Muscle layer of colon (tissue), 2 donors: ENCODE data around the gene PAX2.

Source experiments
- H3K27ac ChIP-seq: one replicate; pipeline ENCODE4 v1.7.0; 2013; ENCODE audit warnings: low read depth, mild to moderate bottlenecking, low read length, moderate library complexity
- H3K27me3 ChIP-seq, 2 donors: one replicate each; pipeline ENCODE4 v1.7.0; 2013; ENCODE audit warnings: low read length in 2 of 2, mild to moderate bottlenecking in 2 of 2; ENCODE audit not compliant: insufficient read depth in 2 of 2, control insufficient read depth in 1 of 2
- H3K36me3 ChIP-seq: one replicate; pipeline ENCODE4 v1.7.0; 2013; ENCODE audit warnings: mild to moderate bottlenecking, low read length; ENCODE audit not compliant: insufficient read depth
- H3K4me1 ChIP-seq: one replicate; pipeline ENCODE4 v1.7.0; 2013; ENCODE audit warnings: mild to moderate bottlenecking, low read length; ENCODE audit not compliant: insufficient read depth
- H3K4me3 ChIP-seq, 2 donors: one replicate each; pipeline ENCODE4 v1.7.0; 2013; ENCODE audit warnings: low read length in 2 of 2, low read depth in 1 of 2, mild to moderate bottlenecking in 1 of 2, moderate library complexity in 1 of 2
- H3K9ac ChIP-seq: one replicate; pipeline ENCODE4 v1.7.0; 2013; ENCODE audit warnings: low read length
- H3K9me3 ChIP-seq: one replicate; pipeline ENCODE4 v1.7.0; 2013; ENCODE audit warnings: mild to moderate bottlenecking, low read length
- donor health status: abdominal sarcoma.
- donor health status: Adenocarcinoma of cecum.

Gene PAX2

GRCh38 chr10:100858261-100858660, 112.9 kb downstream of the PAX2 start:
- H3K4me3 ChIP-seq = no peak overlapping the region
- no peaks in the 10 kb centered on the region for H3K4me1 ChIP-seq
- H3K27me3 ChIP-seq = peaks cover 0 to 3% of the 10 kb centered on the region in 2 donors
- no peaks in the 10 kb centered on the region for H3K9me3 ChIP-seq
- no peak overlapping the region for H3K27ac ChIP-seq
- no peaks in the 10 kb centered on the region for H3K36me3 ChIP-seq
- H3K9ac ChIP-seq = no peak overlapping the region

- H3K4me1 ChIP-seq = no peaks in the 10 kb centered on the region
- no peaks in the 10 kb centered on the region for H3K36me3 ChIP-seq
- peaks cover 0 to 7% of the 10 kb centered on the region in 2 donors for H3K27me3 ChIP-seq
- H3K27ac ChIP-seq = no peak overlapping the region
- no peak overlapping the region for H3K4me3 ChIP-seq
- H3K9me3 ChIP-seq = no peaks in the 10 kb centered on the region
- H3K9ac ChIP-seq = no peak overlapping the region
Measured at GRCh38 chr10:100858747-100859483, 113.5 kb downstream of the PAX2 start.

DNA sequence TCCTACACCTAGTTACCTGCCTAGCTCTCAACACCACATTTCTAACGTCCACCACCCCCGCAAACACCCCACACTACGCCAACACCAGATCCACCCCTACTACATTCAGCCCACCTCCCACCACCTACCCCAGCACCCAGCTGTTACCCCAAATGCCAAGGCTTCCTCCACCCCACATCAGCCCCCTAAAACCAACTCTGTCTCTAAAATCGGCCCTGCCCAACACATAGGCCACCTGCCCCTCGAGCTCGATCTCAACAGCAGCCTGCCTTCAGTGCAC, 114.0 kb downstream of the PAX2 start:
- no peak overlapping the region for H3K27ac ChIP-seq
- H3K9ac ChIP-seq = no peak overlapping the region
- H3K4me1 ChIP-seq = no peaks in the 10 kb centered on the region
- H3K36me3 ChIP-seq = no peaks in the 10 kb centered on the region
- no peak overlapping the region for H3K4me3 ChIP-seq
- H3K9me3 ChIP-seq = no peaks in the 10 kb centered on the region
- H3K27me3 ChIP-seq = peaks cover 0 to 7% of the 10 kb centered on the region in 2 donors

- Histone ChIP-seq H3K27ac (no peak overlapping the region), H3K4me3 (no peak overlapping the region), H3K4me1 (no peaks in the 10 kb centered on the region), H3K9me3 (no peaks in the 10 kb centered on the region), H3K9ac (no peak overlapping the region), H3K36me3 (no peaks in the 10 kb centered on the region), H3K27me3 (peaks cover 0 to 27% of the 10 kb centered on the region in 2 donors)
Measured at GRCh38 chr10:100863433-100863832, 118.1 kb downstream of the PAX2 start.

- H3K27ac ChIP-seq = no peak overlapping the region
- H3K9ac ChIP-seq = no peak overlapping the region
- peaks cover 0 to 27% of the 10 kb centered on the region in 2 donors for H3K27me3 ChIP-seq
- H3K4me1 ChIP-seq = no peaks in the 10 kb centered on the region
- no peaks in the 10 kb centered on the region for H3K9me3 ChIP-seq
- H3K4me3 ChIP-seq = no peak overlapping the region
- no peaks in the 10 kb centered on the region for H3K36me3 ChIP-seq
Measured at GRCh38 chr10:100864036-100864885, 118.9 kb downstream of the PAX2 start.

DNA sequence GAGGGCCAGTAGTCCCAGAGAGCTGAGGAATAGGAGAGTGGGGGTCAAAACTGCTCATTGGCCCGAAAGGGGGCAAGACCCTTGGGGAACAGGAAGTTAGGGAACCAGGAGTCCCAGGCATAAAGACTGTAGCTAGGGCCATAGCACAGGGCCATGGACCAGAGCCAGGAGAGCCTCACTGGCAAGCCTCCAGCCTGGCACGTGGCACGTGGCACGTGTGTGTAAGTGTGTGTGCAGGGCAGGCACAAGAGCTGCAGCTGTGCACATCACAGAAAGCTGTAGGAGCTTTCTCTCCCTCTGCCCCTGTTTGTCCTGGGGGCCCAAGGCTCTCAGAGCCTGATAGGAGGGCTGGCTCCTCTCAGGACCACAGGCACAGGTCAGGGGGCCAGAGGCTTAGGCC, 119.6 kb downstream of the PAX2 start:
- no peaks in the 10 kb centered on the region for H3K4me1 ChIP-seq
- H3K27me3 ChIP-seq = peaks cover 0 to 27% of the 10 kb centered on the region in 2 donors
- no peak overlapping the region for H3K27ac ChIP-seq
- no peak overlapping the region for H3K4me3 ChIP-seq
- H3K9ac ChIP-seq = no peak overlapping the region
- H3K9me3 ChIP-seq = no peaks in the 10 kb centered on the region
- no peaks in the 10 kb centered on the region for H3K36me3 ChIP-seq

GRCh38 chr10:100866010-100866409, 120.6 kb downstream of the PAX2 start:
- no peaks in the 10 kb centered on the region for H3K36me3 ChIP-seq
- H3K9ac ChIP-seq = no peak overlapping the region
- peaks cover 0 to 27% of the 10 kb centered on the region in 2 donors for H3K27me3 ChIP-seq
- H3K27ac ChIP-seq = no peak overlapping the region
- no peaks in the 10 kb centered on the region for H3K4me1 ChIP-seq
- no peak overlapping the region for H3K4me3 ChIP-seq
- no peaks in the 10 kb centered on the region for H3K9me3 ChIP-seq

DNA sequence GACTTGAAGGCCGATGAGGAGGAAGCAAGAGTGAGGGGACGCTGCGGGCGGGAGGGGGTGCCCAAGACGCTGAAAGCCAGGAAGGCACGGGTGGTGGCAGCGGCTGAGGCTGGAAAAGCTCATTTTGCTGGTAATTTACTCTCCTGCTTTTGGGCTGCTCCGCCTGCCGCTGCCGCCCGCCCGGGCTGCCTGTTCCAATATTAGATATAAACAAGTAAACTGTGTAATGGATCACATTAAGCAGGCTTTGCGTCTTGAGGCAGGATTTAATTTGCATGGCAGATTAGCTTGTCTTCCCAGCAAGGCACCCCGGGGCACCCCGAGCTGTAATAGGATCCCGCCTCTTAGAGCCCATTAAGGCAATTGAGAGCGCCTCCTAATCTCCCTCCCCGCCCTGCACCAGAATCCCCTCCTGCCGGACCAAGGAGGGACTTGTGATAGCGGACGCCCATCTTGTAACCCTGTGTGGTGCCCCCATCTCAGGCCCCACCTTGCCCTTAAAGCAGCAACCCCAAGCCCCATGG, 121.3 kb downstream of the PAX2 start:
- H3K4me3 ChIP-seq = no peak overlapping the region
- no peaks in the 10 kb centered on the region for H3K36me3 ChIP-seq
- peaks cover 0 to 27% of the 10 kb centered on the region in 2 donors for H3K27me3 ChIP-seq
- H3K27ac ChIP-seq = no peak overlapping the region
- H3K9me3 ChIP-seq = no peaks in the 10 kb centered on the region
- no peaks in the 10 kb centered on the region for H3K4me1 ChIP-seq
- no peak overlapping the region for H3K9ac ChIP-seq

DNA sequence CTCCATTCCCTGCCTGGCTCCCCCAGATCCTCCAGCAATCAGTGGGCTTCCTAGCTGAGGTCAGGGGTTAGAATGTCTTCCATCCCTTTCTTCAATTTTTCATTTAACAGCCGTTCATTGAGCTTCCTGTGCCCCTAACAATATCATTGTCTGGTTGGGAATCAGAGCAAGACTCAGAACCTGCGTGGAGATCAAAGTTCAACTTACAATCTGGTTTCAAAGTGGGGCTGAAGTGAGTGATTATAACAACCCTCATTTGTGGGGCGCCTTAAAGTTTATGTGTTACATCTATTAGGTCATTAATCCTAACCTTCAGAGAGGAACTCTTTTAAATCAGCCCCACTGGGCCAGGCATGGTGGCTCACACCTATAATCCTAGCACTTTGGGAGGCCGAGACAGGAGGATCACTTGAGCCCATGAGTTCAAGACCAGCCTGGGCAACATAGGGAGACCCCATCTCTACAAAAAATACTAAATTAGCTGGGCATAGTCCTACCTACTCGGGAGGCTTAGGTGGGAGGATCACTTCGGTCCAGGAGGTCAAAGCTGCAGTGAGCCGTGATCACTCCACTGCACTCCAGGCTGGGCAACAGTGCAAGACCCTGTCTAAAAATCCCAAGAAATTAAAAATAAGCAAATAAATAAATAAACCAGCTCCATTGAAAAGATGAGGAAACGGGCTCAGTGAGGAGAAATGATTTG, 122.0 kb downstream of the PAX2 start:
- H3K4me1 ChIP-seq = no peaks in the 10 kb centered on the region
- H3K27ac ChIP-seq = no peak overlapping the region
- no peak overlapping the region for H3K4me3 ChIP-seq
- no peak overlapping the region for H3K9ac ChIP-seq
- H3K36me3 ChIP-seq = no peaks in the 10 kb centered on the region
- peaks cover 0 to 27% of the 10 kb centered on the region in 2 donors for H3K27me3 ChIP-seq
- H3K9me3 ChIP-seq = no peaks in the 10 kb centered on the region

GRCh38 chr10:100868382-100868781, 123.0 kb downstream of the PAX2 start:
- Histone ChIP-seq H3K27ac (no peak overlapping the region), H3K9me3 (no peaks in the 10 kb centered on the region), H3K36me3 (no peaks in the 10 kb centered on the region), H3K27me3 (peaks cover 0 to 24% of the 10 kb centered on the region in 2 donors), H3K9ac (no peak overlapping the region), H3K4me1 (no peaks in the 10 kb centered on the region), H3K4me3 (no peak overlapping the region)

DNA sequence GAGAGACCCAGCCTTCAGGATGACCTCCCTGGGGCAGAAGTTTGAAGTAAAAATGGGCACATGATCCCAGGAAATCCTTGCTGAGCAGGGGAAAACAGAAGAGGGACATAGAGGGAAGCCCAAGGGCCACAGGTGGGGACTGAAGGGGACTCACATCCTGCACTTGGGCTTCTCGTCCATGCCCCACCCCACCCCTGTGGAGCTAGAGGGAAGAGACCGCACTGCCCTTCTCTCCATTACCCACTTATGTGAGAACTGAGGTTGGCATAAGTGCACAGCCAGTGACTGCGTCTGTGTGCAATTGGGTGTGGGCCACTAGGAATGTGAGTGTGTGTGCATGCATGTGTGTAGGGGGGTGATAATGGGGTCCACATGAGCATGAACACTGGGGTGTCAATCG, 124.0 kb downstream of the PAX2 start:
- no peak overlapping the region for H3K4me3 ChIP-seq
- no peaks in the 10 kb centered on the region for H3K36me3 ChIP-seq
- no peaks in the 10 kb centered on the region for H3K4me1 ChIP-seq
- H3K27ac ChIP-seq = no peak overlapping the region
- no peaks in the 10 kb centered on the region for H3K9me3 ChIP-seq
- H3K9ac ChIP-seq = no peak overlapping the region
- peaks cover 0 to 28% of the 10 kb centered on the region in 2 donors for H3K27me3 ChIP-seq
